Body of pancreas (tissue), 4 donors: Measurements from ENCODE around the gene EFCAB5.

Source experiments
- POLR2A ChIP-seq, 3 donors: fragments of 450-650 bp; IDR thresholded peaks; one replicate each; pipeline ENCODE4 v1.6.1; 2016; ENCODE audit warnings: antibody characterized with exemption in 3 of 3, mild to moderate bottlenecking in 2 of 3
- TF ChIP-seq, protein P1 (sequence below), 7 experiments: fragments of 450-650 bp in 4 of 7; fragments of 200-600 bp in 3 of 7; sonication (generic) in 3 of 7; IDR thresholded peaks; one replicate each; pipeline ENCODE4 v1.5.1; 2016 to 2019; ENCODE audit warnings: antibody characterized with exemption in 7 of 7

DNA sequence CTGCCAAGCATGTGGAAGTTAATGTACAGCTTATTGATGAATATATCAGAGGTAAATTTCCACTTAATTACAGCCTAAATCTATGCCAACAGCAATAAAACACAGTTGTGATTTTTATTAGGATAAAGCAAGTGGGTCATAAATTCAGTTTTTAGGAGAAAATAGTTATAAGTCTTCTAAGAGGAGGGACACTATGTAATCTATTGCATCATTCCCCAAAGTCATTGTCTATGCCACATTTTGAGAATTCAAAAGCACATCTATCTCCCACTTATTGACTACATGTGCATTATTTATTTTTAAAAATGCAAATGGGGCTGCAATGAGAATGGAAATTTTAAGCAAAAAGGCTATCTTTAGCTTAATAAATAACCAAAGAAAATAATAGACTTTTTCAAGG, 151.5 kb downstream of the EFCAB5 start:
- TF ChIP-seq, protein P1, sequence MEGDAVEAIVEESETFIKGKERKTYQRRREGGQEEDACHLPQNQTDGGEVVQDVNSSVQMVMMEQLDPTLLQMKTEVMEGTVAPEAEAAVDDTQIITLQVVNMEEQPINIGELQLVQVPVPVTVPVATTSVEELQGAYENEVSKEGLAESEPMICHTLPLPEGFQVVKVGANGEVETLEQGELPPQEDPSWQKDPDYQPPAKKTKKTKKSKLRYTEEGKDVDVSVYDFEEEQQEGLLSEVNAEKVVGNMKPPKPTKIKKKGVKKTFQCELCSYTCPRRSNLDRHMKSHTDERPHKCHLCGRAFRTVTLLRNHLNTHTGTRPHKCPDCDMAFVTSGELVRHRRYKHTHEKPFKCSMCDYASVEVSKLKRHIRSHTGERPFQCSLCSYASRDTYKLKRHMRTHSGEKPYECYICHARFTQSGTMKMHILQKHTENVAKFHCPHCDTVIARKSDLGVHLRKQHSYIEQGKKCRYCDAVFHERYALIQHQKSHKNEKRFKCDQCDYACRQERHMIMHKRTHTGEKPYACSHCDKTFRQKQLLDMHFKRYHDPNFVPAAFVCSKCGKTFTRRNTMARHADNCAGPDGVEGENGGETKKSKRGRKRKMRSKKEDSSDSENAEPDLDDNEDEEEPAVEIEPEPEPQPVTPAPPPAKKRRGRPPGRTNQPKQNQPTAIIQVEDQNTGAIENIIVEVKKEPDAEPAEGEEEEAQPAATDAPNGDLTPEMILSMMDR (IDR thresholded peaks at IDR 0.05): no peak
- no peak for TF ChIP-seq POLR2A (IDR thresholded peaks at IDR 0.05)
